Measurements from ENCODE around the gene FOXO6. TPM values are rescaled to one million over a fixed set of nuclear protein-coding genes. Genes with fewer than 3 reads are reported as not detected.

FOXO6 gene
- total and polyA plus RNA-seq, 2 of the 13 experiments (the other 11 are each of a cell fraction or from before 2014, with no cell fraction given), result 0.13 TPM; not detected in 1

DNA sequence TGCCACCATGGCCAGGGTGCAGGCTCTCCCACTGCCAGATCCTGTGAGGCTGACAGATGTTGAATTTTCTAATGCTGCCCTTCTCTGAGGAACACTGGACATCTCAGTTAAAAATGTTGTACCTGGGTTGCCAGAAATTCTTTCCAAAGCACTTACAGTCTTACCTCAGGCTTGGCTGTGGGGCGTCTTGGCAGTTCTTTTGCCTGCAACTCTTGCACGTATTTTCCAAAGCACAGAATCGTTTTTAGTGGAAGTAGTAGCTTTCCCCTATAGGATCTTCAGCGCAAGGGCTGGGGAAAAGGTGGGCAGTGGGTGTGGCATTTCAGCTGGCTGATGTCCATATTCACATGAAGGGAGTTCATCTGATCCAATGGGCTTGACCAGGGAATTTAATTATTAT lies 69.3 kb downstream of the FOXO6 start:
- CTCF ChIA-PET (ENCODE audit: low intra/inter-chr PET ratio, low total read pairs), result no interaction called here
- TF ChIP-seq KDM6A (CRISPR knock-in tag; IDR thresholded peaks at IDR 0.05; ENCODE audit: low read depth) (no peak), THAP11 (CRISPR knock-in tag; IDR thresholded peaks at IDR 0.05) (no peak), STAG1 (CRISPR knock-in tag; IDR thresholded peaks at IDR 0.05) (no peak), MED1 (CRISPR knock-in tag; IDR thresholded peaks at IDR 0.05) (no peak), YEATS4 (CRISPR knock-in tag; IDR thresholded peaks at IDR 0.05; ENCODE audit: borderline replicate concordance) (no peak), KLF12 (CRISPR knock-in tag; IDR thresholded peaks at IDR 0.05; ENCODE audit: borderline replicate concordance) (no peak), ZNF678 (CRISPR knock-in tag; IDR thresholded peaks at IDR 0.05) (no peak), POLR2AphosphoS5 (IDR thresholded peaks at IDR 0.05; ENCODE audit: low read depth, low read length) (no peak), RELA (CRISPR knock-in tag; IDR thresholded peaks at IDR 0.05) (no peak), RFXANK (CRISPR knock-in tag; IDR thresholded peaks at IDR 0.05) (no peak), NCOA2 (CRISPR knock-in tag; IDR thresholded peaks at IDR 0.05) (no peak)
- TF ChIP-seq, protein P1, sequence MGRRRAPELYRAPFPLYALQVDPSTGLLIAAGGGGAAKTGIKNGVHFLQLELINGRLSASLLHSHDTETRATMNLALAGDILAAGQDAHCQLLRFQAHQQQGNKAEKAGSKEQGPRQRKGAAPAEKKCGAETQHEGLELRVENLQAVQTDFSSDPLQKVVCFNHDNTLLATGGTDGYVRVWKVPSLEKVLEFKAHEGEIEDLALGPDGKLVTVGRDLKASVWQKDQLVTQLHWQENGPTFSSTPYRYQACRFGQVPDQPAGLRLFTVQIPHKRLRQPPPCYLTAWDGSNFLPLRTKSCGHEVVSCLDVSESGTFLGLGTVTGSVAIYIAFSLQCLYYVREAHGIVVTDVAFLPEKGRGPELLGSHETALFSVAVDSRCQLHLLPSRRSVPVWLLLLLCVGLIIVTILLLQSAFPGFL (CRISPR knock-in tag; IDR thresholded peaks at IDR 0.05), result no peak
- TF ChIP-seq, protein P2, sequence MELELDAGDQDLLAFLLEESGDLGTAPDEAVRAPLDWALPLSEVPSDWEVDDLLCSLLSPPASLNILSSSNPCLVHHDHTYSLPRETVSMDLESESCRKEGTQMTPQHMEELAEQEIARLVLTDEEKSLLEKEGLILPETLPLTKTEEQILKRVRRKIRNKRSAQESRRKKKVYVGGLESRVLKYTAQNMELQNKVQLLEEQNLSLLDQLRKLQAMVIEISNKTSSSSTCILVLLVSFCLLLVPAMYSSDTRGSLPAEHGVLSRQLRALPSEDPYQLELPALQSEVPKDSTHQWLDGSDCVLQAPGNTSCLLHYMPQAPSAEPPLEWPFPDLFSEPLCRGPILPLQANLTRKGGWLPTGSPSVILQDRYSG (CRISPR knock-in tag; IDR thresholded peaks at IDR 0.05), result no peak
- TF ChIP-seq, protein P3, sequence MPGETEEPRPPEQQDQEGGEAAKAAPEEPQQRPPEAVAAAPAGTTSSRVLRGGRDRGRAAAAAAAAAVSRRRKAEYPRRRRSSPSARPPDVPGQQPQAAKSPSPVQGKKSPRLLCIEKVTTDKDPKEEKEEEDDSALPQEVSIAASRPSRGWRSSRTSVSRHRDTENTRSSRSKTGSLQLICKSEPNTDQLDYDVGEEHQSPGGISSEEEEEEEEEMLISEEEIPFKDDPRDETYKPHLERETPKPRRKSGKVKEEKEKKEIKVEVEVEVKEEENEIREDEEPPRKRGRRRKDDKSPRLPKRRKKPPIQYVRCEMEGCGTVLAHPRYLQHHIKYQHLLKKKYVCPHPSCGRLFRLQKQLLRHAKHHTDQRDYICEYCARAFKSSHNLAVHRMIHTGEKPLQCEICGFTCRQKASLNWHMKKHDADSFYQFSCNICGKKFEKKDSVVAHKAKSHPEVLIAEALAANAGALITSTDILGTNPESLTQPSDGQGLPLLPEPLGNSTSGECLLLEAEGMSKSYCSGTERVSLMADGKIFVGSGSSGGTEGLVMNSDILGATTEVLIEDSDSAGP (CRISPR knock-in tag; IDR thresholded peaks at IDR 0.05; ENCODE audit: borderline replicate concordance), result no peak
- TF ChIP-seq, protein P4, sequence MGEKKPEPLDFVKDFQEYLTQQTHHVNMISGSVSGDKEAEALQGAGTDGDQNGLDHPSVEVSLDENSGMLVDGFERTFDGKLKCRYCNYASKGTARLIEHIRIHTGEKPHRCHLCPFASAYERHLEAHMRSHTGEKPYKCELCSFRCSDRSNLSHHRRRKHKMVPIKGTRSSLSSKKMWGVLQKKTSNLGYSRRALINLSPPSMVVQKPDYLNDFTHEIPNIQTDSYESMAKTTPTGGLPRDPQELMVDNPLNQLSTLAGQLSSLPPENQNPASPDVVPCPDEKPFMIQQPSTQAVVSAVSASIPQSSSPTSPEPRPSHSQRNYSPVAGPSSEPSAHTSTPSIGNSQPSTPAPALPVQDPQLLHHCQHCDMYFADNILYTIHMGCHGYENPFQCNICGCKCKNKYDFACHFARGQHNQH (CRISPR knock-in tag; IDR thresholded peaks at IDR 0.05), result no peak
- TF ChIP-seq, protein P5, sequence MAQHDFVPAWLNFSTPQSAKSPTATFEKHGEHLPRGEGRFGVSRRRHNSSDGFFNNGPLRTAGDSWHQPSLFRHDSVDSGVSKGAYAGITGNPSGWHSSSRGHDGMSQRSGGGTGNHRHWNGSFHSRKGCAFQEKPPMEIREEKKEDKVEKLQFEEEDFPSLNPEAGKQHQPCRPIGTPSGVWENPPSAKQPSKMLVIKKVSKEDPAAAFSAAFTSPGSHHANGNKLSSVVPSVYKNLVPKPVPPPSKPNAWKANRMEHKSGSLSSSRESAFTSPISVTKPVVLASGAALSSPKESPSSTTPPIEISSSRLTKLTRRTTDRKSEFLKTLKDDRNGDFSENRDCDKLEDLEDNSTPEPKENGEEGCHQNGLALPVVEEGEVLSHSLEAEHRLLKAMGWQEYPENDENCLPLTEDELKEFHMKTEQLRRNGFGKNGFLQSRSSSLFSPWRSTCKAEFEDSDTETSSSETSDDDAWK (CRISPR knock-in tag; IDR thresholded peaks at IDR 0.05), result no peak
- TF ChIP-seq, protein P6, sequence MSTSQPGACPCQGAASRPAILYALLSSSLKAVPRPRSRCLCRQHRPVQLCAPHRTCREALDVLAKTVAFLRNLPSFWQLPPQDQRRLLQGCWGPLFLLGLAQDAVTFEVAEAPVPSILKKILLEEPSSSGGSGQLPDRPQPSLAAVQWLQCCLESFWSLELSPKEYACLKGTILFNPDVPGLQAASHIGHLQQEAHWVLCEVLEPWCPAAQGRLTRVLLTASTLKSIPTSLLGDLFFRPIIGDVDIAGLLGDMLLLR (CRISPR knock-in tag; IDR thresholded peaks at IDR 0.05), result no peak

More for the DNA sequence above, 69.3 kb downstream of the FOXO6 start:
- no peak overlapping the region for H3K4me3 ChIP-seq (replicated peaks in 1 of 3; ENCODE audit: insufficient read depth in 1 of 3, low read depth in 2 of 3, low read length in 3 of 3)
- no peaks in the 10 kb centered on the region for H3K79me2 ChIP-seq (ENCODE audit: insufficient read depth, low read length)
- no peak overlapping the region for H3K27ac ChIP-seq (ENCODE audit: extremely low read length, insufficient read depth, low read length)
- no peak overlapping the region for H2AFZ ChIP-seq (ENCODE audit: low read length)
- H3K27me3 ChIP-seq (ENCODE audit: control insufficient read depth in 1 of 2, insufficient read depth in 2 of 2, low read length in 2 of 2), result peaks cover 1 to 11% of the 10 kb centered on the region in 2 experiments; a peak in 3 of 5 replicates
- 14% methylated on average over 4 of the region's 4 CpGs for WGBS (ENCODE audit: low lambda C conversion rate)
- no peak for FAIRE-seq
- no peak for DNase-seq (ENCODE audit: low spot score)
- H3K36me3 ChIP-seq (replicated peaks in 1 of 2; ENCODE audit: control insufficient read depth in 1 of 2, insufficient read depth in 2 of 2, low read length in 2 of 2), result no peaks in the 10 kb centered on the region
- no TSS peak for BruUV-seq (replicated peaks)
- H3K4me1 ChIP-seq (ENCODE audit: insufficient read depth, low read length), result peaks cover 4% of the 10 kb centered on the region; the same call in 1 of the 2 replicates
- H4K20me1 ChIP-seq (ENCODE audit: insufficient read depth, low read length), result no peaks in the 10 kb centered on the region
- POLR2A ChIA-PET, result no interaction called here
- no peak for ATAC-seq
- no peak overlapping the region for H3K9ac ChIP-seq (ENCODE audit: insufficient read depth, low read depth, low read length)
- no peak overlapping the region for H3K4me2 ChIP-seq (ENCODE audit: low read depth, low read length)
- in situ Hi-C loops (cut with HindIII; ENCODE audit: extremely low pct_ligation_motif_present, low pct_unique_long_range_greater_than_20kb), result loop anchor here (5.0 kb wide), 2 partner anchors 108 to 148 kb away; no protein-coding TSS in a partner anchor
- intact Hi-C loops (cut with micrococcal nuclease; ENCODE audit: unreplicated experiment), result no loop called here
- H3K9me3 ChIP-seq (ENCODE audit: low read length), result no peaks in the 10 kb centered on the region

Data from HepG2 (cell line).